Heart right ventricle (tissue), 16 donors: ENCODE measurements around the gene P3H2. TPM values are rescaled to one million over a fixed set of nuclear protein-coding genes. Genes with fewer than 3 reads are reported as not detected.

ENCODE experiments used
- ATAC-seq, 8 donors: fragments of 200-7000 bp; cut with Tn5 transposase; one replicate each; pipeline ENCODE4 v1.9.1; 2020; ENCODE audit warnings: mild to moderate bottlenecking in 8 of 8, moderate library complexity in 8 of 8, moderate number of reproducible peaks in 1 of 8
- DNase-seq, 2 donors: peaks; one replicate each; pipeline ENCODE4 v3.0.0-alpha.2; 2020
- H3K27ac ChIP-seq, 10 donors: fragments of 200-600 bp; sonication (generic) in 2 of 10; one replicate each; pipeline versions ENCODE4 v1.5.0 to v1.8.0; 2020 to 2022; ENCODE audit warnings: mild to moderate bottlenecking in 3 of 10
- H3K27me3 ChIP-seq, 7 donors: fragments of 200-600 bp; one replicate each; pipeline ENCODE4 v1.8.0; 2021 to 2022; ENCODE audit warnings: mild to moderate bottlenecking in 2 of 7
- H3K36me3 ChIP-seq, 9 donors: fragments of 200-600 bp; sonication (generic) in 1 of 9; one replicate each; pipeline versions ENCODE4 v1.5.0 to v1.8.0; 2020 to 2022; ENCODE audit warnings: mild to moderate bottlenecking in 2 of 9
- H3K4me1 ChIP-seq, 9 donors: fragments of 200-600 bp; sonication (generic) in 1 of 9; one replicate each; pipeline versions ENCODE4 v1.5.0 to v1.8.0; 2020 to 2022; ENCODE audit warnings: mild to moderate bottlenecking in 4 of 9
- H3K4me3 ChIP-seq, 10 donors: fragments of 200-600 bp; sonication (generic) in 2 of 10; one replicate each; pipeline versions ENCODE4 v1.5.0 to v1.8.0; 2020 to 2022; ENCODE audit warnings: mild to moderate bottlenecking in 7 of 10, moderate library complexity in 2 of 10
- H3K9me3 ChIP-seq, 11 donors: fragments of 200-600 bp in 10 of 11; sonication (generic) in 2 of 11; one replicate each; pipeline versions ENCODE4 v1.5.0 to v1.8.0; 2013 to 2022; ENCODE audit warnings: mild to moderate bottlenecking in 2 of 11, control low read depth in 1 of 11, moderate library complexity in 1 of 11
- CTCF ChIP-seq, 9 donors: fragments of 200-600 bp; sonication (generic) in 2 of 9; IDR thresholded peaks; one replicate each; pipeline versions ENCODE4 v1.5.0 to v1.8.0; 2021 to 2022; ENCODE audit warnings: antibody characterized with exemption in 9 of 9, mild to moderate bottlenecking in 5 of 9, moderate library complexity in 1 of 9
- WGBS, 2 donors: extraction: QIAGEN DNeasy Blood & Tissue Kit; methylation state at CpG; one replicate each; pipeline ENCODE4 v1.1.7; 2013; ENCODE audit warnings: inconsistent platforms in 1 of 2; 5-methylcytosine and 5-hydroxymethylcytosine counted together
- intact Hi-C, 10 donors: fragments of 100-400 bp; cut with DNase I; formaldehyde crosslinking; loops; one replicate each; pipeline versions ENCODE4 v1.11.1 to v1.14.2; 2022
- polyA plus RNA-seq, 2 donors: library from polyadenylated mRNA; stranded (reverse); fragments of 200-250 nt; gene quantifications; one replicate each; pipeline ENCODE4 v1.2.3, GENCODE V29; 2013
- total RNA-seq, 10 donors: library from RNA; stranded (reverse); fragmentation: NEBNext Ultra II Directional in 3 of 10; extraction: Animal tissue kit (Norgen Biotek cat#: 25700) in 3 of 10; gene quantifications; one replicate each; pipeline versions ENCODE4 v1.2.1 to v1.2.4, GENCODE V29; 2021 to 2023
- donor health status: Arrhythmogenic right ventricular cardiomyopathy.
- donor health status: ischemic (EF 13 %, LVEDD 7.1; RV severe dilation, severe dysfunction).
- donor health status: healthy with polysubstance abuse.
- donor health status: DM: no; HTN: yes; CAD: no.
- donor health status: DM: no; HTN: no; CAD: no.
- donor health status: ischemic (EF 25% LVEDD 6.9; RV normal size, moderate dysfunction).
- donor health status: ischemic (EF 25% LVEDD 5.7; RV mildly dilated, moderate dysfunction).
- donor health status: healthy.
- donor health status: DM: yes; HTN: yes; CAD: no.
- donor health status: Ischemic cardiomyopathy.
- donor health status: ischemic (EF 35%, LVEDD 5.7; RV mildly dilated, moderate dysfunction).
- donor health status: nonischemic (EF 11% LVEDD 7.7; RV severe dilation, severe dysfunction).
- donor health status: DM: yes; HTN: yes; CAD: no.
- donor health status: PGD.
- donor health status: ischemic (EF 29% LVEDD 5.4; RV normal size, mild dysfunction).
- donor health status: nonischemic (EF 23%, LVEDD 6.1; RV moderate dilation, normal function).

Gene P3H2
- total and polyA plus RNA-seq, 12 donors: 0.49 to 28.8 (median 3.5) TPM

GRCh38 chr3:190121061-190121377 lies 322 bp upstream of the P3H2 start:
- H3K27me3 ChIP-seq: peaks cover 0 to 62% (median 10%) of the 10 kb centered on the region in 7 donors
- no peak for TF ChIP-seq CTCF (IDR thresholded peaks at IDR 0.05)
- DNase-seq (no peak), ATAC-seq (no peak)
- no peaks in the 10 kb centered on the region for H3K36me3 ChIP-seq
- H3K9me3 ChIP-seq: no peaks in the 10 kb centered on the region
- peak overlapping the region in 6 of 10 donors; percentile 52 to 77 (median 74) for H3K27ac ChIP-seq
- H3K4me3 ChIP-seq: peak overlapping the region; percentile 36 to 89 (median 70)
- intact Hi-C loops: loop anchor here in 6 of 10 donors (5.0 to 10.0 kb wide), 4 partner anchors 146 to 156 kb away; no protein-coding TSS in a partner anchor
- WGBS, 2 donors: 32 to 35% methylated on average over 13 of the region's 13 CpGs
- H3K4me1 ChIP-seq: peaks cover 2 to 17% (median 7%) of the 10 kb centered on the region in 9 donors

GRCh38 chr3:190119461-190120268 lies 1.0 kb downstream of the P3H2 start:
- peak in 1 of 8 donors; percentile 3 for ATAC-seq
- no peak for DNase-seq
- intact Hi-C loops: loop anchor here in 8 of 10 donors (5.0 to 10.0 kb wide), 5 partner anchors 115 to 155 kb away; no protein-coding TSS in a partner anchor
- Histone ChIP-seq H3K4me3 (peak overlapping the region; percentile 36 to 89 (median 70)), H3K36me3 (no peaks in the 10 kb centered on the region), H3K27me3 (peaks cover 0 to 53% (median 6%) of the 10 kb centered on the region in 7 donors), H3K4me1 (peaks cover 2 to 17% (median 7%) of the 10 kb centered on the region in 9 donors), H3K9me3 (no peaks in the 10 kb centered on the region), H3K27ac (peak overlapping the region in 3 of 10 donors; percentile 71 to 77 (median 76))
- TF ChIP-seq CTCF (IDR thresholded peaks at IDR 0.05): no peak
- WGBS, 2 donors: 32 to 34% methylated on average over 9 of the region's 9 CpGs

- peaks cover 2 to 17% (median 7%) of the 10 kb centered on the region in 9 donors for H3K4me1 ChIP-seq
- H3K27me3 ChIP-seq: peaks cover 0 to 41% (median 6%) of the 10 kb centered on the region in 7 donors
- H3K27ac ChIP-seq: no peak overlapping the region
- DNase-seq: no peak
- intact Hi-C loops: loop anchor here in 2 of 10 donors (10.0 kb wide), 2 partner anchors 114 to 154 kb away; no protein-coding TSS in a partner anchor
- TF ChIP-seq CTCF (IDR thresholded peaks at IDR 0.05): no peak
- no peak for ATAC-seq
- no peak overlapping the region for H3K4me3 ChIP-seq
- no peaks in the 10 kb centered on the region for H3K9me3 ChIP-seq
- 79 to 95% methylated on average over 3 of the region's 3 CpGs for WGBS, 2 donors
- H3K36me3 ChIP-seq: no peaks in the 10 kb centered on the region
Observed at GRCh38 chr3:190118438-190118837, 2.3 kb downstream of the P3H2 start.

- Histone ChIP-seq H3K9me3 (no peaks in the 10 kb centered on the region), H3K4me1 (peaks cover 2 to 17% (median 7%) of the 10 kb centered on the region in 9 donors), H3K4me3 (no peak overlapping the region), H3K36me3 (no peaks in the 10 kb centered on the region), H3K27me3 (peaks cover 0 to 39% (median 5%) of the 10 kb centered on the region in 7 donors), H3K27ac (no peak overlapping the region)
- ATAC-seq: no peak
- DNase-seq: no peak
- WGBS, 2 donors: 84 to 88% methylated on average over 2 of the region's 2 CpGs
- TF ChIP-seq CTCF (IDR thresholded peaks at IDR 0.05): no peak
- intact Hi-C loops: loop anchor here in 2 of 10 donors (10.0 kb wide), 2 partner anchors 113 to 153 kb away; no protein-coding TSS in a partner anchor
Observed at GRCh38 chr3:190117981-190118380, 2.7 kb downstream of the P3H2 start.
